HG02870 (cell line): Measurements from ENCODE around the gene SCTR.
A peak's percentile ranks its signal among the peaks of the same experiment; 100 is the strongest.

ENCODE experiments used
- ATAC-seq: cut with Tn5 transposase; IDR thresholded peaks from one replicate; pipeline ENCODE4 v1.9.1; 2021; ENCODE audit warnings: mild to moderate bottlenecking, moderate library complexity; ENCODE audit not compliant: unreplicated experiment

Gene SCTR

DNA sequence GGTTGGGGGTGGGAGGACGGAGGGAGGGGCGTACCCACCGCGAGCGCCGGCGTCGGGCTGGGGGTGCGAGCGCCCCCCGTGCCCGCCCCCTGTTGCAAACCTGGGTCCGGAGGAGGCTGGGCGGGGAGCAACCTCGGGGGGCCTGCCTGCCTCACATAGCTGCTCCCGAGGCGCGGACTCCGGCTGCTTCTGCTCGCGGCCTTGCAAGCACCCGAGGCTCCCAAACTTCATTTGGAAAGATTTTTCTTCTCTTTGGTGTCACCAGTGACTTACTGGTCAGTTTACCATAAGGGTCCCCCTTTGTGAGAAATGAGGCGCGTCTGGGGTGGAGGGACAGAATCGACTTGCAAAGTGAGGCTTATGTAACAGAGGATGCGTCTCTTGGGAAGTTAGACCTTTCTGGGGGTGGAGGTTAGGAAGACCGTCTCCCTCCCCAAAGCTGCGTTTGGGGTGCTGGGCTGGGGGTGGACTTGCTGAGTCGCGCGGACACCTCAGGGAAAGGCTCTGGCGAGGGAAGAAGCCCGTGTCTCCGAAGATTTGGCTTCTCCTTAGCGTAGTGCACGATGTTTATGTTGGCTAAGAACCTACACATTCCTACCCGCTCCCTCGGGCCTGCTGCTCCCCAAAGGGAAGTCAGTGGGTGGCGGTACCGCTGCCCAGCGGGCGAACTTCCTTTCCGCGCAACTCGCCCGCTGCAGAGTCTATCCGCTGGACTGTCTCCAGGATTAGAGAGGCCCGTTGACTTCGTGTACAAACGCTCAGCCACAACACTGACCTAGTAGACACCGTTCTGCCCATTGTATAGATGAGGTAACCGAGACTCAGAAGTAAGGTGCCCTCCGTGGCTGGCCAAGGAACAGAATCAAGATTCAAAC, 92.1 kb downstream of the SCTR start:
- no peak for ATAC-seq

DNA sequence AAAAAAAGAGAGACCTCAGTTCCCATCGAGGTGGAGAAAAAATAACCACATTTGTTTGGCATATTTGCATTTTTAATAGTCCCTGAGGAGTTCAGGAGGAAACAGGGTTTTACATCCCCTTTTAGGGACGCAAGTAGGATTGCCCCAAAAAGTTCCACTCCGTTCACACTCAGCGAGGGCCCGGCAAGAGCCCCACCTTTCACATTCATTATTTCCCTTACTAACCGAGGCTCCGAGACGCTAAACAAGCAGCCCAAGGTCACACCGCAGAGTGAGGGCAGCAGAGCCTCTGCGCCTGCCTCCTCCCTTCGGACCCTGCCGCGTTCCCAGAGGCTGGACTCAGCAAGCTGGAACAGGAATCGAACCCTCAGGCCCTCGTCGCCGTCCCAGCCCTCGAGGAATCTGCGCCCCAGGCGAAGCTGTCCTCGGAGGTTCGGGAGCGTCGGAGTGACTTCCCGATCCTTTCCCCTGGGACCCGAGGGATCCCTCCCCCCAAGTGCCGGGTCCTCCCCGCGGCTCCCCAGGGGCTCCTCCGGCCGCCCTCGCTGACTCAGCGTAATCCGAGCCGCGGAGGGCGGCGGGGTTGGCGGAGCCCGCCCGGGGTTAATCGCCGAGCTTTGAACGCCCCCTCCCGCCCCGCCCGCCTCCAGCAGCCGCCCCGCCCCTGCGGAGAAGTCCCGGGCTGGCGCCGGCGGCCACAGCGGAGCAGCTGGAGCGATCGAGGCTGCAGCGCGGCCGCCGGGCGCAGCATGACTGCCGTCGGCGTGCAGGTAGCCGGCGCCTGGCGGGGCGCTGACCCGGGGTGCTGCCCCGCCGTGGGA, 92.9 kb downstream of the SCTR start, which contains the start of gene TMEM37:
Gene TMEM37 (plus strand): TSS at position 700 of the 821 bp plus-strand sequence. CDS start 50 bp downstream, at position 750.
- ATAC-seq = peak; percentile 52

DNA sequence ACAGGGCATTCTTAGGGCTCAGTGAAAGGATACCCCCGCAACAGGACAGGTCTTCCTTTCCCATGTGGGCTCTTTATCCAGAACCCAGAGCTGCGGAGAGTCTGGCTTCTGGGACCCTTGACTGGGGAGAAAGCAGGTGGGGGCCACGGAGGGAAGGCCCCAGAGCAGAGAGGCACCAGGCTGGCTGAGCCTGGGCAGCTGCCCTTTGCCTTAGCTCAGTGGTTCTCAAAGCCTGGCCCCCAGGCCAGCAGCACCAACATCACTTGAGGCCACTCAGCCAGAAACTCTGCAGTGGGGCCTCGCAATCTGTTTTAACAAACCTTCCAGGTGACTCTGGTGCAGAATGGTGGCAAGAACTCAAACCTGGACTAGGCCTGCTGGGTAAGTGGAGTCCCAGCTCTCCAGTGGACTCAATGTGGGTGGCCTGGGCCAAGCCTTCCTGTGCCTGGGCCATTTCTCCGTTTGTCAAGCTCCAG, 94.2 kb downstream of the SCTR start:
- ATAC-seq = no peak

DNA sequence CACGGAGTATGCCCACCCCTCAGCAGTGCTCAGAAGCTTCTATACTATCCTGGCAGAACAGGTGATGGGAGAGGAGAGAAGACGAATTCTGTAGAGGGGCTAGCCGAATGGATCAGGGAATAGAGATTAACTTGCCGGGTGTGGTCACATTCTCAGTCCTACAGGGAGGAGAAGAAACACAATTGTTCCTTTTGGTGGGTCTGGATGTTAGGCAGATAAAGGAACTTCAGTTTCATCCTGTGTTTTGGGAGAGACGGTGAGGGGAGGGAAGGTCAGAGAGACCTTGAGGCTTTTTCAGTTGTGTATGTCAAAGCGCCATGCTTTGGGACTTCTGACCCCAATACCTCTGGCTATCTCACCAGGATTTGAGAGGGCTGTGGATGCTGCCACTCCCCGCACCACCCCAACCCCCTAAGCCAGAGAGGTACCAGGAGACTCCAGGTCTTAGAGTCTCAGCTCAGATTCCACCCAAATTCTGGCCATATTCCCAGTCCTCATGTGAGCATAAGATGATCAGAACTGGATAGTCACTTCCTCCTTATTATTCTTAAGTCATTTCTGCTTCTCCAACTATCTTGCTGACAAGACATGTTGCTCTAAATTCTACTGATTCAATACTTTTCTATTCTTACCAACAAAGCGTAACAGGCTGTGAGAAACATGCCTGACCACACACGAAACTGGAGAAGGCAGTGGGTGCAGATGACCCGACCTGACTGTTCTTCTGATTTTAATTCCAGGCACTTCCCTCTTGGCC, 94.9 kb downstream of the SCTR start:
- no peak for ATAC-seq

DNA sequence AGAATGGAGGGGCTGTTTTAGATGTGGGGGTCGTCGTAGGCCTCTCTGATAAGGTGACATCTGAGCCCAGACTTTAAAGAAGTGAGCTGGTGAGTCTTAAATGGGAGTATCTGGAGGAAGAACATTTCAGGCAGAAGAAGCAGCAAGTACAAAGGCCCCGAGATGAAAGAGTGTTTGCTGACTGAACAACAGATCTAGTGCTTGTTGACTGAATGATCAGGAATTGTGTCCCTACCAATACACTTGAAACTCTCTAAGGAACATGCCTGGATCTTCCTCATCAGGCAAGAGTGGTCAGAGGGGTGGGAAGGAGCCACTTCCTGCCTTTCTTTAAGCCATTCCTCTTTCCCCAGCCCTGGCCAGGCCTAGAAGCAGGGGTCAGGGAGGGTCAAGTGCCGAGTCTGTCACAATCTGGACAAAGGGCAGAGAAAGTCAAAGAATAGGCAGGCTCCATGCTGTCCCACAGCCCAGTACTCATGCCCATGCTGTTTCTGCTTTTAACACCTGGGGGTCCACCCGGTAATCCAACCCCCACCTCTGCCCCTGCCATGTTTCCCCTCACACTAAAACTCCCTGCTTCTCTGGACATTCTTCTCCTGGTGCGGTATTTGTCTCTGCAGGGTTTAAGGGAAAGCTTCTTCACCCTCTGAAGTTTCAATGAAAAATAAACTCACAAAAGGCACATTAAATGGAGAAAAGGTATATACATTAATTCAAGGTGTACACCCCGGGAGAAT, 95.6 kb downstream of the SCTR start:
- ATAC-seq = no peak

DNA sequence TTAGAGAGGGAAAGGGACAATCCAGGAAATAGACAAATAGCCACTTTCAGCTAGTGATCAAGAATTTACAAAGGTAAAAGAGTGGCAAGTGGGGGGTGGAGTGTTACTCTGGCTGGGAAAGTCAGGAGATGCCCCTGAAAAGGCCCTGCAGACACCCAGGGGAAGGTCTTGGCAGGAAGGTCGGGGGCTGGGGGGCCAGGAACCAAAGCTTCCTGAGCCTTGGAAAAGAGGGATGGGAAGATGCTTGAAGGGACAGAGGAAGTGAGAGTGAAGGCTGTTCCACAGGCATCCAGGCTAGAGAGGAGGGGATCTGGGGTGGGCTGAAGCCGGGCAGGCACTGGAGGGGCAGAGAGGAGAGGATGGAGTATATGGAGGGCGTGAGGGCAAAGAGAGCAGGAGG, 96.5 kb downstream of the SCTR start:
- no peak for ATAC-seq

DNA sequence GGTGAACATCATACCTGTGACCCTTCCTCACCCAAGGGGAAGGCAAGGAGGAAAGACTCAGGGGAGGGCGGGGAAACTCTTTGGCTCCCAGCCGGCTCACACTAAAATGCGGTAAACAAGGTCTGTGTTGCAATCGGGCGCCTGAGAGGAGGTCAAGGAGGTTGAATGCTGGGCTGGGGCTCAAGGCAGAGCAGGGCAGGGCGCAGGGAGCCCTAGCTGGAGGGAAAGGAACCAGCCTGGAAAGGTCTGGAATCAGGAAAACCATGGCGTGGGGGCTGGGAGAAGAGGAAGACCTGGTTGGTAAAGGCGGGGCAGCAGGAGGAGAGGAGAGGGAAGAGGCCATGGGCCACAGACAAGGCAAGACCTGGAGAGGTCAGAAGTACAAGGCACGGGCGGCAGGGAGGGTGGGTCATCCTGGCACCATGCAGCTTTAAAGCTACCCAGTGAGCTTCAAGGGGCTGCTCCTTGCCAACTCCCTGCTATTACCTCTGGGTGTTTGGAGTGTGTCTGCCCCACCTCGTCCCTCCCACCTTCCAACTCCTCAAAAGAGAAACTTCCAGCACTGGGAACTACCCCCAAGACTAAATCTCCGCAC, 97.4 kb downstream of the SCTR start:
- no peak for ATAC-seq

DNA sequence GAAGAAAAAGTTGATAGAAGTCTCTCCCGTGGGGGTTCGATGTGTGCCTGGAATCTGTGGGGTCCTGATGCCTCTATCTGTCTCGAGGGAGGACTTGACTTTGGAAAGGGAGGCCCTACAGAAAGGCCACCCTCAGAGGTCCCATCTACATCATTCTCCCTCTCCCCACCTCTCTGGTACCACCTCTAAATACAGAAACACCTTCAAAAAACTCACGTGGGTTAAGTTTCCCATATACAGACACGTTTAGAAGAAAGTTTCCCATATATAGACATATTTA, 97.9 kb downstream of the SCTR start:
- ATAC-seq = no peak

DNA sequence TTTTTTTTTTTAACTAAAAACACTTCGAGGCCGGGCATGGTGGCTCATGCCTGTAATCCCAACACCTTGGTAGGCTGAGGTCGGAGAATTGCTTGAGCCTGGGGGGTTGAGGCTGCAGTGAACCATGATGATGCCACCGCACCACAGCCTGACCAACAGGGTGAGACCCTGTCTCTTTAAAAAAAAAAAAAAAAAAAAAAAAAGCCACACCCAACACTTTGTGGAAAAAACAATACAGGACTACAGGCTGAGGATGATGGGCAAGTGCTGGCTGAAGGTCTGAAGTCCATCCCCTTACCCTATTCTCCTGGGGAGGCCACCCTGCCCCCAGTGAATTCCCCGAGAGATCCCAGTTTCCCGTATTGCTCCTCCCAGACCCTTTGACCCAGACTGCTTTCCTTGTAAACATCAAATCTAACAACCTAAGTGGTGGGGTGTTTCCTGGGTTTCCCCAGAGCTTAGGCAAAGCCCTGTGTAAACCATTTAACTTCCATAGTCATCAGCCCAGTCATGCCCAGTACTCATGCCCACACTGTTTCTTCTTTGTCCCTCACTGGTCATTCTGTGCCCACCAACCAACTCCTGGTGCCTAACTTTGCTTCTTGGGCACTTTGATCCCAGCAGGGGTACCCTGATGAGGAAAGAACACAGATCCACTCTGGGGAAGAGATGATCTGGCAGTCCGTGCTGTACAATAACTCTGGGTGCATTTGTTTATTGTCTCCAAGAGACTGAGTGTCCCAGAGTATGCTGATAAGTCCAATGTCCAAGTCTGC, 98.5 kb downstream of the SCTR start:
- ATAC-seq = no peak

DNA sequence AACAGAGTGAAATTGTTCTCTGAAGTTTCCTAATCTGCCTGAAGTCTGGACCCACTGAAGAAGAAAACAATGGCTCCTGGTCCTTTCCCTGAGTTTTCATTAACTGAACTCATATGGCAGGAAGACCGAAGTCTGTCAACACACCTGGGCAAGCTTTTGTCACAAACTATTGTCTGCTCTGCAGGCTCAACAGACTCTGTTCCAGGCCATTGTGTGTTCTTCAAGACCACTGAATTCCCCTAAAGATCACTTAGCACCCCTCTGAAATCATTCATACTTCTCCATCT, 99.2 kb downstream of the SCTR start:
- ATAC-seq = no peak

DNA sequence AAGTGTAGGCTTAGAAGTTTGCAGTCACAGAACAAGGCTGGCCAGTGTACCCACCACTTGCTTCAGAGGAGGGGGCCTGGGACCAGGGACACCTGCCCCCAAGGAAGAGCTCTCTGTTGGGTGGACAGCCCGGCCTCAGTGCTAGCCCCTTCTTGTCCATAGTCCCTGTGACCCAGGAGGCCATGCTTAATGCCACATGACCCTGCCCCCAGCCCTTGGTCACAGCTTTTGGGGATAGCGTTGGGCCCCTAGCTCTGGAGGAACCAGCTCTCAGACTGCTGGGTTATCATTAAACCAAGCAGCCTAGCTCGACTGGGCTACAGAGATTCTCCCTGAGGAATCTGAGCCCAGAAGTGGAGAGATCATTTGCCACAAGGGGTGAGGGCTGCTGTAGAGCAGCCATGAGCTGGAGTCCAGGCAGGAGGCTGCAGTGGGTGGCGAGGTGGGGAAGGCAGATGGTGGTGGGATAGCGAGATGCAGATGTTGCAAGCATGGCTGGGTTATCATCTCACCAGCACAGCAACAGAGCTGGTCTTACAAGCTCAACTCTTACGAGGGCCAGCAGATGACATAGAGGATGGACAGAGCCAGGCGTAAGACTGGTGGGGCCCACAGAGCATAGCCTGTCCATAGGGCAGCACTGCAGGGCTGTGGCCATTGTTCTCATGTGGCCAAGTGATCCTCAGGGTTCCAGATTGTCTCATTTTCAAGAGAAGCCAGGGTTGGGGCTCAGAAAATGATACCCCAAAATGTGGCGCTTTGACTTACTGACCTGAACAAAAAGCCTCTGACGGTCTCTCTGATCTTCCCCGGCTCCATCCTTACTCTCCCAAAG, 99.8 kb downstream of the SCTR start:
- no peak for ATAC-seq

DNA sequence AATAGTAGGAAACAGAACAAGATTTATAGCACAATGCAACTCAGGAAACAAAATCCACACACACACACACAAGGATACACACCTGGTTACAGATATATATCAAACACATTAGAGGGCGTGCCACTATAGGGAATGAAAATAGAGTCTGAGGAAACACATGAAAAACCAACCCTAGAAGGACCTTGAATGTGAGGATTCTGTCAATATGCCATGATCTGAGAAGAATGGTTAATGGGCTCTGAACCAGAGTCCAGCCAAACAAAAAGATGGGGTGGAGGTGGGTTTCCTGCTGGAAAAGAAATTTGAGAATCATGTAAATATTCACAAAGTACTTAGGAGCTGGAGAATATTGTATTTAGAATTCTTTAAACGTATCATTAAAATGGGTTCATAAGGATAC, 100.5 kb downstream of the SCTR start:
- no peak for ATAC-seq

DNA sequence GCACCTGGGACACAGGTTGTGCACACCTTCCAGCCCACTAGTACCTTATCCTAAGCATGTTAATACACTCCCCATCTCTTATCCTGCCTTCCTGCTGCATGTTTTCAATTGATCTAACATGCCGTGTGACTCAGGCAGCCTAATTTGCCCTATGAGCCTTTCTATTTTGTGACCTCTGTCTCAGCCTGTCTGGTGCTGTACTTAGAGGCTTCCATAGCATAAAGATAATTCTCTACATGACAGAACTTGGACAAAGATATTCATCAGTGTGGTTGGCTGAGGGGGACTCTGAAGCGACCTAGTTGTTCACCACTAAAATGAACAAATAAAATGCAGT, 101.2 kb downstream of the SCTR start:
- ATAC-seq = no peak

DNA sequence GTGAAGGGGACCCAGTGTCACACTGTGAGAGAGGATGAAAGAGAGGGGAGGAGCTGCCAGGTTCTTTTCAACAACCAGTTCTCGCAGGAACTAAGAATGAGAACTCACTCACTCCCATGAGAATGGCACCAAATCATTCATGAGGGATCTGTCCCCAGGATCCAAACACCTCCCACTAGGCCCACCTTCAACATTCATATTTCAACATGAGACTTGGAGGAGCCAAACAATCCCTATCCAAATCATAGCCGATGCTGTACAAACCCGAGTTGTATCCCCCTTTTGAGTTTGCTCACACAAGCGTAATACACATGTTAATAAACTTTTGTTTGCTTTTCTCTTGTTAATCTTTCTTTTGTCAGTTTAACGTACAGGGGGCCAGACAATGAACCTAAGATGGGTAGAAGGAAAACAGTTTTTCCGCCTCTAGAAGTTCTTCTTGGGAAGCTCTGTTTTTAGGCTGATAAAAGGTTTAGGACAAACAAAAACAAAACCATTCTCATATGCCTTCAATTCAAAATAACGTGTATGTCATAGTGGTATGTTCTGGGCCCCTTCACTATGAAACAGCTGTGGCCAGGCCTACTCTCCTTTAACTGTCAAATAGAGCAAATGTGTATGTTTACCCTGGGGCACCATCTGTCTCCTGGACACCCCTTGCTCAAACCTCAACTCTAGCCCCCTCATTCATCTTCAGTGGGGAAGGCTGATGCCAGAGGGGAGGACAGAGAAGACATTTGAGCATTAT, 101.7 kb downstream of the SCTR start:
- ATAC-seq = no peak

DNA sequence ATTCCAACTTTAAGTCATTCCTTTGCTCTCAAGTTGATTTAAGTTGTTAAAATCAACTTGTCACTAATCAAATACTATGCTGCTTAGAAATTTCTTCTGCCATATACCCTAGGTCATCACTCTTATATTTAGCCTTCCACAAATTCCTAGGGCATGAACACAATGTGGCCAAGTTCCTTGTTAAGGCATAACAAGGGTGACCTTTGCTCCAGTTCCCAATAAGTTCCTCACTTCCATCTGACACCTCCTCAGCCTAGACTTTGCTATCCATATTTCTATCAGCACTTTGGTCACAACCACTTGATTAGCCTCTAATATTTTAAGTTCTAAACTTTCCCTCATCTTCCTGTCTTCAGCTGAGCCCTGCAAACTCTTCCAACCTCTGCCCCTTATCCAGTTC, 102.5 kb downstream of the SCTR start:
- ATAC-seq = no peak

DNA sequence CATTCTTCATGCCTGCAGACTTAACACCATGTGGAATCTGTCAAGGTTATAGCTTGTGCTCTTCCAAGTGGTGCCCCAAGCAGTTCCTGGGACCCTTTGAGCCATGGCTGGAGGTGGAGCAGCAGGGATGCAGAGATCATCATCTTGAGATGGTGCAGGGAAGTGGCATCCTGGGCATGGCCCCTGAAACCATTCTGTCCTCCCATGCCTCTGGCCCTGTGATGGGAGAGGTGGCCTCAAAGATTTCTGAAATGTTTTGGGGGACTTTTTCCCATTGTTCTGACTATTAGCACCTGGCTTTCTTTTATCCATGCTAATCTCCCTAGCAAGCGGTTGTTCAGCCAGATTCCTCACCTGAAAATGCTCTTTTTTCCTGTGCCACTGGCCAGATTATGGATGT, 103.0 kb downstream of the SCTR start:
- no peak for ATAC-seq

DNA sequence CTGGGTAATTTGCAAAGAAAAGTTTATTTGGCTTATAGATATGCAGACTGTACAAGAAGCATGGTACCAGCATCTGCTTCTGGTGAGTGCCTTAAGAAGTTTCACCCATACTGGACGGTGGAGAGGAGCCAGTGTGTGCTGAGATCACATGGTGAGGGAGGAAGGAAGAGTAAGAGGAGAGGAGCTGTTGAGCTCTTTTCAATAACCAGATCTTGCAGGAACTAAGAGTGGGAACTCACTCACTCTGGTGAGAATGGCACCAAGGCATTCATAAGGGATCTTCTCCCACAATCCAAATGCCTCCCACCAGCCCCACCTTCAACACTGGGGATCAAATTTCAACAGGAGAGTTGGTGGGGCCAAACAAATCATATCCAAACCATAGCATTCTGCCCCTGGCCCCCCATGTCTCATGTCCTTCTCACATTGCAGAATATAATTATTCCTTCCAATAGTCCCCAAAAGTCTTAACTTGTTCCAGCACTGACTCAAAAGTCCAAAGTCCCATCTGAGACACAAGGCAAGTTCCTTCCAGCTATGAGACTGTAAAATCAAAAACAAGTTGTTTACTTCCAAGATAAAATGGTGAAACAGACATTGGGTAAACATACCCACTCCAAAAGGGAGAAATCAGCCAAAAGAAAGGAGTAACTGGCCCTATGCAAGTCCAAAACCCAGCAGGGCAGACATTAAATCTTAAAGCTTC, 104.3 kb downstream of the SCTR start:
- ATAC-seq = no peak

DNA sequence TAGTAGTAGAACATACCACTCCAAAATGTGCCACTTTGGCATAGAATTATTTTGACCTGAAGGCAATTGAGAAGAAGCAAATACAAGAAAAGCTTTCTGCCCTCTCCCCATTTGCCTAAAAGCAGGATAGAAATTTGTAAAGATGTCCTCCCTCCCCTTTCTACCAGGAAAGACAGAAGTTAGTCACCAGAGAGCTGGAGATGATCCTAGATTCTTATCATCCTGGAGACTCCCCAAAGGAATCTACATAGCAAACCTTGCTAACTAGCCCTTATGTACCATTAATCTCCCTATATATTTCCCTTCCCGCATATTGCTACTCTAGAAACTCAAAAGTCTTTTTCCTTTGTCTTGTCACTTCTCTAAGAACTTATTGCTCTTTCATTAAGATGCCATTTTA, 105.2 kb downstream of the SCTR start:
- ATAC-seq = no peak
